Thyroid gland (tissue), 4 donors: ENCODE data around the gene SIRT4.

Experiments used
- CTCF ChIP-seq, 6 experiments: fragments of 200-600 bp in 3 of 6; fragments of 450-650 bp in 3 of 6; sonication (generic) in 3 of 6; IDR thresholded peaks; one replicate each; pipeline ENCODE4 v1.5.1; 2016 to 2019; ENCODE audit warnings: antibody characterized with exemption in 6 of 6, mild to moderate bottlenecking in 2 of 6, inconsistent platforms in 1 of 6, moderate library complexity in 1 of 6
- POLR2A ChIP-seq, 2 donors: fragments of 450-650 bp; IDR thresholded peaks; one replicate each; pipeline ENCODE4 v1.6.1; 2017; ENCODE audit warnings: antibody characterized with exemption in 2 of 2, mild to moderate bottlenecking in 2 of 2, moderate library complexity in 1 of 2

DNA sequence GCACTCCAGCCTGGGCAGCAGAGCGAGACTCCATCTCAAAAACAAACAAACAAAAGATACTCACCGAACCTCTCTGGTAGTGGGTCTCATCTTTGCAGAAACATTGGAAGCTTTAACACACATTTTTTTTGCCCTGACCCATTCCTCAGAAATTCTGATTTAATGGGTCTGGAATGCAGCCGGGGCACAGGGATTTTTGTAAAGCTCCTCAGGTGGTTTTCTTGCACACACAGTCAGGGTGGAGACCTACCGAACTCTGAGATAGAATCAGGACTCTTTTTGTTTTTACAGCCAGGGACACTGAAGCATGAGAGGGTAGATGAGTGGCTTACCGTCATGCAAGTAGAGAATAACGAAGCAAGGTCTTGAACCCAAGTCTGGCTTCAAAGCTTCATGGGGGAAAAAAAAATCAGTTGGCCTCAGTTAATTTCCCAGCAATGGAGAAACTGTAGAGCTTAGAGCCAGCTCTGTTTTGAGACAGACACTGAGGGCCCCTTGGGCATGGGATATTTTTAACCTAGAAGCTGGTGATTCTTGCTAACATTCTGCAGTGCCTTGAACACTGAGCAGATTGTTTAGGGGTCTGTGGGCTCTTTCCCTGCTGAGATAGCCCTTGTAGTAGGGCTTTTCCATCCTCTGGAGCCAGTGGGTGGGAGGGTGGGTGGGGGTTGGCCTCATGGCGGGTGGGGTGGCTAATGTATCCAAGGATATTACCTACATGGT lies 15.2 kb upstream of the SIRT4 start:
- TF ChIP-seq CTCF (IDR thresholded peaks at IDR 0.05) (no peak), POLR2A (IDR thresholded peaks at IDR 0.05) (no peak)
